IMR-90 (cell line): Measurements from ENCODE around the gene ADGRL4. TPM values are rescaled to one million over a fixed set of nuclear protein-coding genes. Genes with fewer than 3 reads are reported as not detected.

Source experiments
- ATAC-seq: fragments of 200-7000 bp; cut with Tn5 transposase; 2 replicates; pipeline ENCODE4 v1.9.1; 2020; ENCODE audit warnings: low read depth, mild to moderate bottlenecking, moderate library complexity
- BruUV-seq: library from RNA; stranded (reverse); fragments of 400-500 nt; replicated peaks from 2 replicates; lab custom pipeline; 2021; lab: Mats Ljungman, UMichigan
- CTCF ChIA-PET: fragments of 300-600 bp; formaldehyde crosslinking; extraction: SDS; loops from one replicate; lab custom pipeline; 2021; ENCODE audit warnings: antibody characterized with exemption; lab: Yijun Ruan, JAX
- POLR2A ChIA-PET: fragments of 300-600 bp; sonication (Branson Sonifier 250); formaldehyde crosslinking; loops from one replicate; lab custom pipeline; 2022; ENCODE audit warnings: antibody characterized with exemption; ENCODE audit not compliant: unreplicated experiment; lab: Charles Lee
- DNase-seq: peaks from one replicate; pipeline ENCODE4 v3.0.0; 2013
- H2AFZ ChIP-seq: replicated peaks from 2 replicates; pipeline ENCODE3; 2013; ENCODE audit warnings: low read length, mild to moderate bottlenecking; ENCODE audit not compliant: poor library complexity
- H2AK5ac ChIP-seq: 2 replicates; pipeline ENCODE4 v1.6.1; 2013; ENCODE audit warnings: low read depth, low read length, inconsistent platforms
- H2AK9ac ChIP-seq: replicated peaks from 2 replicates; pipeline ENCODE3; 2013; ENCODE audit warnings: mild to moderate bottlenecking, low read depth, low read length, moderate library complexity; ENCODE audit not compliant: poor library complexity
- H2BK120ac ChIP-seq: 2 replicates; pipeline ENCODE4 v1.6.1; 2013; ENCODE audit warnings: low read depth, low read length, inconsistent platforms
- H2BK15ac ChIP-seq: 3 replicates; pipeline ENCODE4 v1.6.1; 2013; ENCODE audit warnings: low read depth, low read length, inconsistent platforms
- H2BK20ac ChIP-seq: 2 replicates; pipeline ENCODE4 v1.6.1; 2013; ENCODE audit warnings: low read depth, mild to moderate bottlenecking, inconsistent platforms, low read length, moderate library complexity
- H2BK5ac ChIP-seq: 2 replicates; pipeline ENCODE4 v1.6.1; 2013; ENCODE audit warnings: mild to moderate bottlenecking, low read depth, low read length, inconsistent platforms; ENCODE audit not compliant: poor library complexity, severe bottlenecking
- H3K14ac ChIP-seq: replicated peaks from 2 replicates; pipeline ENCODE4 v1.6.1; 2013; ENCODE audit warnings: low read depth, low read length, inconsistent platforms
- H3K18ac ChIP-seq: 2 replicates; pipeline ENCODE4 v1.6.1; 2013; ENCODE audit warnings: low read depth, low read length, control low read depth
- H3K23ac ChIP-seq: 2 replicates; pipeline ENCODE4 v1.6.1; 2013; ENCODE audit warnings: low read depth, low read length, inconsistent platforms
- H3K27ac ChIP-seq: 2 replicates; pipeline ENCODE4 v1.5.1; 2013; ENCODE audit warnings: mild to moderate bottlenecking, control low read depth, low read length; ENCODE audit not compliant: insufficient read depth
- H3K27me3 ChIP-seq: 2 replicates; pipeline ENCODE4 v1.6.1; 2013; ENCODE audit warnings: low read length; ENCODE audit not compliant: control insufficient read depth, insufficient read depth
- H3K36me3 ChIP-seq: 2 replicates; pipeline ENCODE4 v1.6.1; 2013; ENCODE audit warnings: low read length, mixed read lengths; ENCODE audit not compliant: control insufficient read depth, insufficient read depth
- H3K4ac ChIP-seq: 2 replicates; pipeline ENCODE4 v1.6.1; 2013; ENCODE audit warnings: low read depth, low read length, inconsistent platforms
- H3K4me1 ChIP-seq: 2 replicates; pipeline ENCODE4 v1.6.1; 2013; ENCODE audit warnings: low read length, mixed read lengths; ENCODE audit not compliant: control insufficient read depth, insufficient read depth
- H3K4me2 ChIP-seq: 2 replicates; pipeline ENCODE4 v1.6.1; 2013; ENCODE audit warnings: low read depth, mild to moderate bottlenecking, control low read depth, low read length, moderate library complexity
- H3K4me3 ChIP-seq: 2 replicates; pipeline ENCODE4 v1.5.1; 2013; ENCODE audit warnings: low read depth, mild to moderate bottlenecking, control low read depth, low read length, moderate library complexity; ENCODE audit not compliant: insufficient read depth
- H3K56ac ChIP-seq: 2 replicates; pipeline ENCODE4 v1.6.1; 2013; ENCODE audit warnings: low read length, inconsistent platforms; ENCODE audit not compliant: insufficient read depth; ENCODE audit errors: extremely low read depth
- H3K79me1 ChIP-seq, 2 experiments: 2 replicates each; pipeline ENCODE4 v1.6.1; 2013; ENCODE audit warnings: low read length in 2 of 2, inconsistent platforms in 1 of 2, low read depth in 1 of 2
- H3K9ac ChIP-seq: 2 replicates; pipeline ENCODE4 v1.6.1; 2013; ENCODE audit warnings: low read depth, low read length, control low read depth
- H3K9me1 ChIP-seq: 2 replicates; pipeline ENCODE4 v1.6.1; 2013; ENCODE audit warnings: low read length, inconsistent platforms; ENCODE audit not compliant: insufficient read depth
- H3K9me3 ChIP-seq: 2 replicates; pipeline ENCODE4 v1.6.1; 2013; ENCODE audit warnings: low read length; ENCODE audit not compliant: control insufficient read depth, insufficient read depth
- H4K20me1 ChIP-seq: 2 replicates; pipeline ENCODE4 v1.6.1; 2013; ENCODE audit warnings: low read length, inconsistent platforms; ENCODE audit not compliant: insufficient read depth
- H4K5ac ChIP-seq: 2 replicates; pipeline ENCODE4 v1.6.1; 2013; ENCODE audit warnings: mild to moderate bottlenecking, low read depth, low read length, control low read depth
- H4K8ac ChIP-seq, 2 experiments: 2 replicates each; pipeline ENCODE4 v1.6.1; 2013; ENCODE audit warnings: low read depth in 2 of 2, low read length in 2 of 2, control low read depth in 1 of 2, inconsistent platforms in 1 of 2
- H4K91ac ChIP-seq: 2 replicates; pipeline ENCODE4 v1.6.1; 2013; ENCODE audit warnings: low read depth, low read length, inconsistent platforms; ENCODE audit not compliant: insufficient read depth
- BHLHE40 ChIP-seq: fragments of 150-350 bp; IDR thresholded peaks from 2 replicates; pipeline ENCODE4 v1.6.1; 2016; ENCODE audit warnings: mild to moderate bottlenecking, low read depth, low read length
- CEBPB ChIP-seq: IDR thresholded peaks from 2 replicates; pipeline ENCODE4 v1.6.1; 2012; ENCODE audit warnings: low read depth, low read length, improper control_type of control experiment
- FOS ChIP-seq: fragments of 150-350 bp; IDR thresholded peaks from 2 replicates; pipeline ENCODE4 v1.6.1; 2016; ENCODE audit warnings: low read depth, low read length
- MAFK ChIP-seq: IDR thresholded peaks from 2 replicates; pipeline ENCODE4 v1.6.1; 2012; ENCODE audit warnings: low read depth, low read length, improper control_type of control experiment
- MAZ ChIP-seq: IDR thresholded peaks from 2 replicates; pipeline ENCODE4 v1.6.1; 2012; ENCODE audit warnings: low read depth, mild to moderate bottlenecking, low read length, improper control_type of control experiment, moderate library complexity, borderline replicate concordance
- NFE2L2 ChIP-seq: fragments of 150-350 bp; IDR thresholded peaks from 2 replicates; pipeline ENCODE4 v1.6.1; 2016; ENCODE audit warnings: low read depth, mild to moderate bottlenecking, low read length
- POLR2A ChIP-seq: IDR thresholded peaks from 2 replicates; pipeline ENCODE4 v1.6.1; 2012; ENCODE audit warnings: mild to moderate bottlenecking, low read depth, low read length
- RAD21 ChIP-seq: IDR thresholded peaks from 2 replicates; pipeline ENCODE4 v1.6.1; 2012; ENCODE audit warnings: low read length, improper control_type of control experiment
- RCOR1 ChIP-seq: IDR thresholded peaks from 2 replicates; pipeline ENCODE4 v1.6.1; 2012; ENCODE audit warnings: mild to moderate bottlenecking, low read length, improper control_type of control experiment; ENCODE audit not compliant: insufficient replicate concordance
- RFX5 ChIP-seq: IDR thresholded peaks from 2 replicates; pipeline ENCODE4 v1.8.0; 2012; ENCODE audit warnings: low read depth, mild to moderate bottlenecking, low read length, moderate library complexity
- SMC3 ChIP-seq: fragments of 150-350 bp; IDR thresholded peaks from 2 replicates; pipeline ENCODE4 v1.6.1; 2016; ENCODE audit warnings: low read depth, mild to moderate bottlenecking, antibody characterized with exemption, low read length, moderate library complexity
- WGBS, 2 experiments: methylation state at CpG; one replicate each; pipeline versions ENCODE4 v1.1.5 to v1.1.7; 2013; ENCODE audit warnings: missing lambda C conversion rate in 2 of 2; ENCODE audit not compliant: insufficient read length in 1 of 2; ENCODE audit errors: extremely low coverage in 2 of 2; 5-methylcytosine and 5-hydroxymethylcytosine counted together
- dilution Hi-C: fragments of 300-500 bp; cut with HindIII; formaldehyde crosslinking; loops from one replicate; pipeline ENCODE4 v1.14.3; 2018; ENCODE audit warnings: low sequenced_read_pairs; ENCODE audit not compliant: unreplicated experiment
- in situ Hi-C: fragments of 300-500 bp; cut with MboI; formaldehyde crosslinking; loops from 3 replicates; pipeline ENCODE4 v1.14.3; 2019; ENCODE audit warnings: low sequenced_read_pairs, inconsistent platforms, mixed read lengths
- intact Hi-C: fragments of 100-400 bp; cut with micrococcal nuclease; formaldehyde crosslinking; loops from 2 replicates; pipeline ENCODE4 v1.10.0; 2022
- polyA plus RNA-seq, 3 experiments: library from polyadenylated mRNA; depleted of rRNA; stranded (reverse); fragments of >200 nt; gene quantifications; 2 replicates each; pipeline ENCODE4 v1.2.3, GENCODE V29; 2012; ENCODE audit warnings: low replicate concordance in 1 of 3
- total RNA-seq: library from RNA; depleted of rRNA; stranded (reverse); fragments of >200 nt; gene quantifications from 2 replicates; pipeline ENCODE4 v1.2.3, GENCODE V29; 2012
- TF ChIP-seq, protein P1 (sequence below): fragments of 150-350 bp; IDR thresholded peaks from 2 replicates; pipeline ENCODE4 v1.6.1; 2017; ENCODE audit warnings: mild to moderate bottlenecking, antibody characterized with exemption, low read length, low read depth
- TF ChIP-seq, protein P2 (sequence below): conservative IDR thresholded peaks from 2 replicates; pipeline ENCODE4 v1.5.1; 2012; ENCODE audit warnings: mild to moderate bottlenecking, low read depth, low read length, improper control_type of control experiment
- TF ChIP-seq, protein P3 (sequence below): fragments of 150-350 bp; IDR thresholded peaks from 2 replicates; pipeline ENCODE4 v1.6.1; 2016; ENCODE audit warnings: low read depth, mild to moderate bottlenecking, low read length, moderate library complexity, borderline replicate concordance

The ADGRL4 gene
- total and polyA plus RNA-seq, 2 of the 4 experiments (the other 2 are of a cell fraction) = 3.2 to 4.5 TPM

DNA sequence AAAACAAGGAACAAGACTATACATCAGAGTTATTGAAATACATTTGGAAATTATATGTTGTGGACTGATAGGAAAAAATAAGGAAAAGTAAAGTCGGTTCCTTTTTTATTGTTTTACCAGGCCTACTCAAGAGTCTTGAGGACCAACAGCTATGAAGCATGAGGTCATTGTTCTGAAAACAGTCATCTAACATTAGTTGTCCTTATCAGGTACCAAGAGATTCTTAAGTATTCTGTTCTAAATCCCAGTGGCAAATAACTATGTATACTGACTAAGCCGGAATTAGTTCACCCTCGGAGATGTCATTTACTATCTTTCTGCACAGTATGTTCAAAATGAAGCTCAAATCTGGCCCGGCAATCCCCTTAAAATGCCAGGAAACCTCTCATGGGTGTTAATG is 585 bp downstream of the ADGRL4 start:
- WGBS, 2 experiments = no CpG with 5 or more reads among the region's 4 CpGs
- no peaks in the 10 kb centered on the region for H3K79me1 ChIP-seq
- H3K4me1 ChIP-seq = no peaks in the 10 kb centered on the region
- H3K56ac ChIP-seq = peak overlapping the region; percentile 32; the same call in 1 of the 2 replicates
- no peaks in the 10 kb centered on the region for H3K36me3 ChIP-seq
- H3K4ac ChIP-seq = no peak overlapping the region
- no peak overlapping the region for H2BK5ac ChIP-seq
- dilution Hi-C loops (no loop called here), intact Hi-C loops (no loop called here), in situ Hi-C loops (no loop called here)
- H3K4me3 ChIP-seq = peak overlapping the region; percentile 64; the same call in 1 of the 2 replicates
- H2AK9ac ChIP-seq = no peak overlapping the region
- H3K27me3 ChIP-seq = no peaks in the 10 kb centered on the region
- H3K4me2 ChIP-seq = peak overlapping the region; percentile 85
- ChIA-PET POLR2A (no interaction called here), CTCF (interaction anchor here (0.6 kb wide), 1 partner anchor 1031 kb away, joined by 3 read pairs; no protein-coding TSS in a partner anchor)
- H3K9ac ChIP-seq = no peak overlapping the region
- no peak overlapping the region; the same call in 1 of the 2 replicates for H3K18ac ChIP-seq
- no peak overlapping the region for H4K91ac ChIP-seq
- H2BK120ac ChIP-seq = peak overlapping the region; percentile 83; the same call in 1 of the 2 replicates
- H4K8ac ChIP-seq = peak overlapping the region; percentile 55 to 75; a peak in 2 of 4 replicates
- DNase-seq = peak; percentile 31
- peak overlapping the region; percentile 82 for H3K14ac ChIP-seq
- H4K5ac ChIP-seq = peak overlapping the region; percentile 41; the same call in 1 of the 2 replicates
- peak overlapping the region; percentile 77; the same call in 1 of the 2 replicates for H3K23ac ChIP-seq
- H3K9me1 ChIP-seq = no peaks in the 10 kb centered on the region
- H3K27ac ChIP-seq = no peak overlapping the region
- H4K20me1 ChIP-seq = no peaks in the 10 kb centered on the region
- ATAC-seq = peak; percentile 35
- TF ChIP-seq MAFK (no peak), RAD21 (no peak), POLR2A (no peak), NFE2L2 (no peak), RFX5 (no peak), SMC3 (no peak), BHLHE40 (no peak), FOS (no peak), CEBPB (no peak), MAZ (no peak), RCOR1 (no peak)
- TF ChIP-seq, protein P1, sequence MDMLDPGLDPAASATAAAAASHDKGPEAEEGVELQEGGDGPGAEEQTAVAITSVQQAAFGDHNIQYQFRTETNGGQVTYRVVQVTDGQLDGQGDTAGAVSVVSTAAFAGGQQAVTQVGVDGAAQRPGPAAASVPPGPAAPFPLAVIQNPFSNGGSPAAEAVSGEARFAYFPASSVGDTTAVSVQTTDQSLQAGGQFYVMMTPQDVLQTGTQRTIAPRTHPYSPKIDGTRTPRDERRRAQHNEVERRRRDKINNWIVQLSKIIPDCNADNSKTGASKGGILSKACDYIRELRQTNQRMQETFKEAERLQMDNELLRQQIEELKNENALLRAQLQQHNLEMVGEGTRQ = no peak
- TF ChIP-seq, protein P2, sequence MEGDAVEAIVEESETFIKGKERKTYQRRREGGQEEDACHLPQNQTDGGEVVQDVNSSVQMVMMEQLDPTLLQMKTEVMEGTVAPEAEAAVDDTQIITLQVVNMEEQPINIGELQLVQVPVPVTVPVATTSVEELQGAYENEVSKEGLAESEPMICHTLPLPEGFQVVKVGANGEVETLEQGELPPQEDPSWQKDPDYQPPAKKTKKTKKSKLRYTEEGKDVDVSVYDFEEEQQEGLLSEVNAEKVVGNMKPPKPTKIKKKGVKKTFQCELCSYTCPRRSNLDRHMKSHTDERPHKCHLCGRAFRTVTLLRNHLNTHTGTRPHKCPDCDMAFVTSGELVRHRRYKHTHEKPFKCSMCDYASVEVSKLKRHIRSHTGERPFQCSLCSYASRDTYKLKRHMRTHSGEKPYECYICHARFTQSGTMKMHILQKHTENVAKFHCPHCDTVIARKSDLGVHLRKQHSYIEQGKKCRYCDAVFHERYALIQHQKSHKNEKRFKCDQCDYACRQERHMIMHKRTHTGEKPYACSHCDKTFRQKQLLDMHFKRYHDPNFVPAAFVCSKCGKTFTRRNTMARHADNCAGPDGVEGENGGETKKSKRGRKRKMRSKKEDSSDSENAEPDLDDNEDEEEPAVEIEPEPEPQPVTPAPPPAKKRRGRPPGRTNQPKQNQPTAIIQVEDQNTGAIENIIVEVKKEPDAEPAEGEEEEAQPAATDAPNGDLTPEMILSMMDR = no peak
- TF ChIP-seq, protein P3, sequence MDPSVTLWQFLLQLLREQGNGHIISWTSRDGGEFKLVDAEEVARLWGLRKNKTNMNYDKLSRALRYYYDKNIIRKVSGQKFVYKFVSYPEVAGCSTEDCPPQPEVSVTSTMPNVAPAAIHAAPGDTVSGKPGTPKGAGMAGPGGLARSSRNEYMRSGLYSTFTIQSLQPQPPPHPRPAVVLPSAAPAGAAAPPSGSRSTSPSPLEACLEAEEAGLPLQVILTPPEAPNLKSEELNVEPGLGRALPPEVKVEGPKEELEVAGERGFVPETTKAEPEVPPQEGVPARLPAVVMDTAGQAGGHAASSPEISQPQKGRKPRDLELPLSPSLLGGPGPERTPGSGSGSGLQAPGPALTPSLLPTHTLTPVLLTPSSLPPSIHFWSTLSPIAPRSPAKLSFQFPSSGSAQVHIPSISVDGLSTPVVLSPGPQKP = no peak
- H2AFZ ChIP-seq = peak overlapping the region; percentile 93
- no TSS peak for BruUV-seq
- no peak overlapping the region for H2AK5ac ChIP-seq
- H2BK20ac ChIP-seq = no peak overlapping the region
- no peaks in the 10 kb centered on the region for H3K9me3 ChIP-seq
- no peak overlapping the region for H2BK15ac ChIP-seq
